Fibroblast of mammary gland (primary cell): ENCODE data around the gene MIF.

Experiments
- DNase-seq: peaks from one replicate; pipeline ENCODE4 v3.0.0-alpha.2; 2010; ENCODE audit warnings: low read depth
- H3K4me3 ChIP-seq: 2 replicates; pipeline ENCODE4 v1.5.1; 2011; ENCODE audit warnings: low read depth, mild to moderate bottlenecking, low read length, moderate library complexity; ENCODE audit not compliant: control insufficient read depth
- CTCF ChIP-seq: conservative IDR thresholded peaks from 2 replicates; pipeline ENCODE4 v1.5.1; 2011; ENCODE audit warnings: low read depth, low read length, inconsistent platforms; ENCODE audit not compliant: control insufficient read depth, insufficient read depth

MIF gene

GRCh38 chr22:23882370-23882769, 11.8 kb upstream of the MIF start:
- DNase-seq, result no peak
- no peak for TF ChIP-seq CTCF
- H3K4me3 ChIP-seq, result no peak overlapping the region

DNA sequence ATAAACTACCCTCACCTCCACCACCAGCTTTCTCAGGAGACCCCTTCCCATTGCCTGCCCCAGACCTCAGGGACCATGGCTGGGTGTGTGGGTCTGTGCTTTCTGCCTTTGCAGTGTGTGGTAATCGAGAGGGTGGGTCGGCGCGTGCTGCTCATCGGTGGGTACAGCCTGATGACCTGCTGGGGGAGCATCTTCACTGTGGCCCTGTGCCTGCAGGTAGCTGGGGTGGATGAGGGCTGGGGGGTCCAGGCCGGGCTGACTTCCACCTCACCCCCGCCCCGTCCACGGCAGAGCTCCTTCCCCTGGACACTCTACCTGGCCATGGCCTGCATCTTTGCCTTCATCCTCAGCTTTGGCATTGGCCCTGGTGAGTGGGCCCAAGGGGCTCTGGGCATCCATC, 10.5 kb upstream of the MIF start:
- DNase-seq, result no peak
- H3K4me3 ChIP-seq, result no peak overlapping the region
- TF ChIP-seq CTCF, result no peak

- TF ChIP-seq CTCF, result no peak
- no peak overlapping the region for H3K4me3 ChIP-seq
- DNase-seq, result no peak
These were observed 10.0 kb upstream of the MIF start for GRCh38 chr22:23884140-23884539.

DNA sequence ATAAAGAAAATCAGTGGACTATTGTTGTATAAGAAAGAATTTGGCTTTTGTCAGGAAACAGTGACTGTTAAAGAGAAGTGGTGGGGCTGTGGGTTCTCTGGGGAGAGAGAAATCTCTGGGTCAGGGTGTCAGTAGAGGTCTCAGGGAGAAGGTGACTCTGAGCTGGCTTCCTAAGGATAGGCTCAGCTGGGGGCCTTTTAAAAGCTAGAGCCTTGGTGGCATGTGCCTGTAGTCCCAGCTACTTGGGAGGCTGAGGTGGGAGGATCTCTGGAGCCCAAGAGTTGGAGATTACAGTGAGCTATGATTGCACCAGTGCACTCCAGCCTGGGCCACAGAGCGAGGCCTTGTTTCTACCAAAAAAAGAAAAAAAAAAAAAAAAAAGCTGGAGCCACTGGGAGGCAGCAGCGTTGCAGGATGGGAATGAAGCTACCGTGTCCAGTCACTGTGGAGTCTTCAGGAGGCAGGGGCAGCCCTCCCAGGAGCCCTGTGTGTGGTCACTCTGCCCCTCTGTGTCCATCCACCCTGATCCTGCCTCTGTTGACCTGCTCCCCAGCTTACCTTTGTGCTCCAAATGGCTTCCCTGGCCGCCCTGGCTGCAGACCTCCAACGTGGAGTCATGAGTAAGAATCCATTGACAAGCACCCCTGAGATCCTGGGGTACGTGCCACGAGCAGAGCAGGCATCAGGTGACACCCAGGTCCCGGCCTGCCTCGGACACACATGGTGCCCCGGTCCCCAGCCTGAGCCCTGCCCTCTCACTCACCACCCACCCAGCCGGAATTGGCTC, 5.4 kb upstream of the MIF start:
- peak; percentile 52 for DNase-seq
- no peak overlapping the region for H3K4me3 ChIP-seq
- peak; percentile 27 for TF ChIP-seq CTCF

GRCh38 chr22:23889620-23890019, 4.6 kb upstream of the MIF start:
- H3K4me3 ChIP-seq, result no peak overlapping the region
- no peak for TF ChIP-seq CTCF
- no peak for DNase-seq

DNA sequence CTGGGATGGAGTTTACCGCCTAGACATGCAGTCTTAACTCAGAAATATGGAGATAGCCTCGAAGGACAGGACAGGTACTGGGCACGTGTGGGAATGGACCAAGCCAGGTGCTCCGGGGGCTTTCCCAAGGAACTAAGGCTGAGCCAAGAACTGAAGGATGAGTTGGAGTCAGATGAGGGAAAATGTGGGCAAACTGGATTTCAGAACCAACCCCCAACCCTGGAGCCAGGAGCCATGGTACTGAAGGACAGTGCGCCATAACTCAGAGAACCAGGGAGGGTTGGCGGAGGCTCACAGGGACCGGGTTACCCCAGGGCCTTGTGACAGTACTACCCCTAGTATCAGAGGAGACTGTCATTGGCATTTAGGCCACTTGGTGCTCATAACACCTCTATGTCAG, 2.5 kb upstream of the MIF start:
- DNase-seq, result no peak
- TF ChIP-seq CTCF, result no peak
- H3K4me3 ChIP-seq, result no peak overlapping the region
